Right lobe of liver (tissue), 6 donors: ENCODE data around the gene HMGXB4. TPM values are rescaled to one million over a fixed set of nuclear protein-coding genes. Genes with fewer than 3 reads are reported as not detected.

Experiments used
- ATAC-seq, 4 donors: fragments of 200-7000 bp; cut with Tn5 transposase; one replicate each; pipeline ENCODE4 v1.9.1; 2020; ENCODE audit warnings: mild to moderate bottlenecking in 4 of 4, moderate library complexity in 4 of 4
- DNase-seq, 3 donors: peaks; one replicate each; pipeline ENCODE4 v3.0.0-alpha.2; 2020
- H3K27ac ChIP-seq, 3 donors: fragments of 200-600 bp; one replicate each; pipeline ENCODE4 v1.8.0; 2022
- H3K27me3 ChIP-seq, 2 donors: fragments of 200-600 bp; one replicate each; pipeline ENCODE4 v1.8.0; 2022
- H3K36me3 ChIP-seq, 4 donors: fragments of 200-600 bp; sonication (generic) in 1 of 4; one replicate each; pipeline versions ENCODE4 v1.5.1 to v1.8.0; 2017 to 2022; ENCODE audit warnings: control low read depth in 1 of 4
- H3K4me1 ChIP-seq, 4 donors: fragments of 200-600 bp; sonication (generic) in 1 of 4; one replicate each; pipeline versions ENCODE4 v1.5.1 to v1.8.0; 2017 to 2022; ENCODE audit warnings: control low read depth in 1 of 4
- H3K4me3 ChIP-seq, 3 donors: fragments of 200-600 bp; one replicate each; pipeline ENCODE4 v1.8.0; 2022
- H3K9me3 ChIP-seq, 4 donors: fragments of 200-600 bp; sonication (generic) in 1 of 4; one replicate each; pipeline versions ENCODE4 v1.5.1 to v1.8.0; 2017 to 2022; ENCODE audit warnings: control low read depth in 1 of 4
- POLR2A ChIP-seq: fragments of 450-650 bp; IDR thresholded peaks from one replicate; pipeline ENCODE4 v1.6.1; 2017; ENCODE audit warnings: antibody characterized with exemption, mild to moderate bottlenecking
- WGBS: methylation state at CpG from one replicate; pipeline ENCODE4 v1.1.6; 2018; ENCODE audit warnings: low coverage, low lambda C conversion rate; ENCODE audit not compliant: insufficient coverage; ENCODE audit errors: missing lambda C conversion rate; 5-methylcytosine and 5-hydroxymethylcytosine counted together
- intact Hi-C, 2 donors: fragments of 100-400 bp; cut with DNase I; formaldehyde crosslinking; loops; one replicate each; pipeline versions ENCODE4 v1.11.2 to v1.14.1; 2022
- total RNA-seq, 6 experiments: library from RNA; depleted of rRNA in 2 of 6; stranded (reverse); fragments of >200 nt in 2 of 6; fragmentation: NEBNext Ultra II Directional in 3 of 6; extraction: Animal tissue kit (Norgen Biotek cat#: 25700) in 3 of 6; gene quantifications; one replicate each; pipeline versions ENCODE4 v1.1.0 to v1.2.4, GENCODE V29; 2016 to 2023
- TF ChIP-seq, protein P1 (sequence below), 4 donors: fragments of 200-600 bp in 3 of 4; fragments of 450-650 bp in 1 of 4; IDR thresholded peaks; one replicate each; pipeline versions ENCODE4 v1.5.1 to v1.8.0; 2016 to 2022; ENCODE audit warnings: antibody characterized with exemption in 4 of 4, mild to moderate bottlenecking in 2 of 4
- donor health status: DM: no; HTN: yes; CAD: no.
- donor health status: DM: no; HTN: no; CAD: no.
- donor health status: DM: no; HTN: no; CAD: no.
- donor health status: DM: no; HTN: yes; CAD: no.
- donor health status: DM: no; HTN: yes; CAD: no.

The HMGXB4 gene
- total RNA-seq, 6 experiments from 2014 or later = 4.6 to 8.2 (median 5.7) TPM

DNA sequence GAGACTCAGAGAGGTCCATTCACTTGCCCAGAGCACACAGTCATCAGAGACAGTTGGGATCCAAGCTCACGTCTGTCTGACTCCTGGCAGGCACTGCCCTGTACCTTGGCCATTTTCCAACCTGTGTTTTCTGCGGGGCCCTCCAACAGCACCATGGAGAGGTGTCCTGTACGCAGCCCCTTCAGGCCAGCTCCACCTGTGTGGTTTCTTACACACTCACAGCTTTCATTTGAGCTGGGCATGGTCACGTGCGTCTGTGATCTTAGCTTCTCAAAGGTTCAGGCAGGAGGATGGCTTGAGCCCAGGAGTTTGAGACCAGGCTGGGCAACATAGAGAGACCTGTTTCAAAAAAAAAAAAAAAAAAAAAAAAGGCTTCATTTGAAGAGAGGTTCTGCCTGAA is 66.8 kb downstream of the HMGXB4 start:
- Histone ChIP-seq H3K36me3 (peaks cover 0 to 67% (median 34%) of the 10 kb centered on the region in 4 donors), H3K27me3 (no peaks in the 10 kb centered on the region), H3K9me3 (no peaks in the 10 kb centered on the region), H3K4me3 (no peak overlapping the region), H3K4me1 (peaks cover 0 to 21% (median 9%) of the 10 kb centered on the region in 4 donors), H3K27ac (no peak overlapping the region)
- intact Hi-C loops = no loop called here
- no peak for TF ChIP-seq POLR2A
- TF ChIP-seq, protein P1, sequence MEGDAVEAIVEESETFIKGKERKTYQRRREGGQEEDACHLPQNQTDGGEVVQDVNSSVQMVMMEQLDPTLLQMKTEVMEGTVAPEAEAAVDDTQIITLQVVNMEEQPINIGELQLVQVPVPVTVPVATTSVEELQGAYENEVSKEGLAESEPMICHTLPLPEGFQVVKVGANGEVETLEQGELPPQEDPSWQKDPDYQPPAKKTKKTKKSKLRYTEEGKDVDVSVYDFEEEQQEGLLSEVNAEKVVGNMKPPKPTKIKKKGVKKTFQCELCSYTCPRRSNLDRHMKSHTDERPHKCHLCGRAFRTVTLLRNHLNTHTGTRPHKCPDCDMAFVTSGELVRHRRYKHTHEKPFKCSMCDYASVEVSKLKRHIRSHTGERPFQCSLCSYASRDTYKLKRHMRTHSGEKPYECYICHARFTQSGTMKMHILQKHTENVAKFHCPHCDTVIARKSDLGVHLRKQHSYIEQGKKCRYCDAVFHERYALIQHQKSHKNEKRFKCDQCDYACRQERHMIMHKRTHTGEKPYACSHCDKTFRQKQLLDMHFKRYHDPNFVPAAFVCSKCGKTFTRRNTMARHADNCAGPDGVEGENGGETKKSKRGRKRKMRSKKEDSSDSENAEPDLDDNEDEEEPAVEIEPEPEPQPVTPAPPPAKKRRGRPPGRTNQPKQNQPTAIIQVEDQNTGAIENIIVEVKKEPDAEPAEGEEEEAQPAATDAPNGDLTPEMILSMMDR (IDR thresholded peaks at IDR 0.05) = no peak
- no peak for ATAC-seq
- no peak for DNase-seq
- WGBS = 50% methylated on average over 1 of the region's 5 CpGs

DNA sequence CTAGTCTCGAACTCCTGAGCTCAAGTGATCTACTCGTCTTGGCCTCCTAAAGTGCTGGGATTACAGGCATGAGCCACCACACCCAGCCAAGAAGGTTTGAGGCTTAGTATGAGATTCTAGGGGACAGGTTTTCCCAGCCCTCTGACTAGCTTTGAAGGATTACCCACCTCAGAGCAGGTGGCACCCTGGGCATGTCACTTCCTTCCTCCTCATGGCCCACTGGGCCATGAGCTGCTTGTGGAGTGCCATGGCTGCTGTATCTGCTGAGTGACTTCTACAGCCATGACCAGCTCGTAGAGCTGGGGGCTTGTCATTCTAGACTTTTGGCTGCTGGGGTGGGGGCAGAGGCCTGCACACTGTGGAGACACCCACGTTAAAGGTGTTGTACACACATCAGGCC is 67.5 kb downstream of the HMGXB4 start:
- Histone ChIP-seq H3K4me1 (peaks cover 0 to 28% (median 11%) of the 10 kb centered on the region in 4 donors), H3K27me3 (no peaks in the 10 kb centered on the region), H3K27ac (no peak overlapping the region), H3K9me3 (no peaks in the 10 kb centered on the region), H3K36me3 (peaks cover 0 to 60% (median 34%) of the 10 kb centered on the region in 4 donors), H3K4me3 (no peak overlapping the region)
- ATAC-seq (no peak), DNase-seq (no peak)
- 80% methylated on average over 2 of the region's 4 CpGs for WGBS
- intact Hi-C loops = no loop called here
- no peak for TF ChIP-seq POLR2A
- TF ChIP-seq, protein P1 (IDR thresholded peaks at IDR 0.05) = no peak

DNA sequence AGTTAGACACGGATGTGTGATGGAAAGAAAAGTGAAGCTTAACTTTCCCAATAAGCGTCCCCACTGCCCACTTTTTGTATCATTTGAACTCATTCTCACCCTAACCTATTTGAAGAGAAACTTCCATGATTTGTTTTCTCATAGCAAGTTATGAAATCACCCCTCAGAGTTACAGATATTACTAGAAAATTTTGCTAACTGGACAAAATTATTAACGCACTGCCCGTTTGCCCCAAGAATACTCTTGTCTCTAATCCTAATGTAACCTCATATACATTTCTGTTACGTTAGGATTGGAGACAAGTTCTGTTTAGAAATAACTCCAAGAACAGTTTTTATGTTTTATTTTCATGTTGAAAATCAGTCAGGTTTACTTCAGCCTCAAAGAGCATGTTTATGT is 67.9 kb downstream of the HMGXB4 start:
- no peak for DNase-seq
- H3K27me3 ChIP-seq = no peaks in the 10 kb centered on the region
- 80% methylated on average over 5 of the region's 5 CpGs for WGBS
- intact Hi-C loops = no loop called here
- no peak overlapping the region for H3K27ac ChIP-seq
- no peak for ATAC-seq
- no peaks in the 10 kb centered on the region for H3K9me3 ChIP-seq
- H3K4me3 ChIP-seq = no peak overlapping the region
- peaks cover 0 to 33% (median 13%) of the 10 kb centered on the region in 4 donors for H3K4me1 ChIP-seq
- H3K36me3 ChIP-seq = peaks cover 0 to 55% (median 34%) of the 10 kb centered on the region in 4 donors
- TF ChIP-seq POLR2A = no peak
- TF ChIP-seq, protein P1 (IDR thresholded peaks at IDR 0.05) = no peak

DNA sequence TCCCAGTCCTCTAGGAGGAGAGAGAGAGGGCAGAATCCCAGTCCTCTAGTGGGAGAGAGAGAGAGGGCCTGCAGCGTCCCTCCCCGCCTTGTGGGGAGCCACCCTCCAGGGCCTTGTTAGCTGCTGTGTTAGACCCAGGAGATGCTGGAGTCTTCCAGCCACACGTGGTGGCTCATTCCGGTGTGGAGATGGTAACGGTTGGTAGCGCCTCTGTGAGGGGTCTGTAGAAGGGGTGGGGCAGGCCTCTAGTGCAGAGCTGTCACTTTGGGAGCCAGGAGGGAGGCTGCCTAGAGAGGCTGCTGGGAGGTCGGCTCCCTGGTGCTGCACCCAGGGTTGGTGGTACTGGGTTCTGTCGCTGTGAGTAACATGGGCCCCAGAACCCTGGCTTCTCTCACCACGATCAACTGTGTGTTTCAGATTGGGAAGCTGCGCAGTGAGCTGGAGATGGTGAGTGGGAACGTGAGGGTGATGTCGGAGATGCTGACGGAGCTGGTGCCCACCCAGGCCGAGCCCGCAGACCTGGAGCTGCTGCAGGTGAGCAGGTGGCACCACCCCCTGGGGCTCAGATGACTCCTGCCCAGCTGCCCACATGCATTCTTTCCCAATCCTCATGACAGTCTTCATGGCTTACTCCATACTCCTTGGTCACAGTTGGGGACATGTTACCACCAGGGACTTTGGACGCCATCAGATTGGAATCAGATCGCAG is 69.7 kb downstream of the HMGXB4 start:
- Histone ChIP-seq H3K27me3 (no peaks in the 10 kb centered on the region), H3K4me3 (no peak overlapping the region), H3K4me1 (peaks cover 0 to 39% (median 16%) of the 10 kb centered on the region in 4 donors), H3K27ac (no peak overlapping the region), H3K36me3 (peaks cover 0 to 65% (median 41%) of the 10 kb centered on the region in 4 donors), H3K9me3 (no peaks in the 10 kb centered on the region)
- ATAC-seq (no peak), DNase-seq (peak in 1 of 3 donors; percentile 56)
- WGBS = 100% methylated on average over 2 of the region's 17 CpGs
- TF ChIP-seq POLR2A = no peak
- TF ChIP-seq, protein P1 (IDR thresholded peaks at IDR 0.05) = no peak
- intact Hi-C loops = no loop called here
